GM19025 (cell line): ENCODE measurements around the gene TMEM234.
A peak's percentile ranks its signal among the peaks of the same experiment; 100 is the strongest.
"Not testable (repeated sequence)": the region's sequence is repeated elsewhere in the genome, so short reads cannot be mapped to it uniquely, and the experiment has no call there.

Experiments
- ATAC-seq: cut with Tn5 transposase; IDR thresholded peaks from one replicate; pipeline ENCODE4 v1.9.1; 2021; ENCODE audit warnings: mild to moderate bottlenecking, low read depth, moderate library complexity; ENCODE audit not compliant: unreplicated experiment

Gene TMEM234

GRCh38 chr1:32221980-32222755 is at the start of gene TMEM234, which contains the start of gene EIF3I:
Gene TMEM234, minus strand, starts transcription at chr1:32222353. Its CDS starts 31 bp downstream, at chr1:32222322.
Gene EIF3I, plus strand, starts transcription at chr1:32222407. Its CDS starts 35 bp downstream, at chr1:32222442.
- peak; percentile 86 for ATAC-seq

GRCh38 chr1:32269744-32270143 is 47.6 kb upstream of the TMEM234 start:
- ATAC-seq, result no peak

GRCh38 chr1:32266921-32267591 is 44.9 kb upstream of the TMEM234 start:
- no peak for ATAC-seq

DNA sequence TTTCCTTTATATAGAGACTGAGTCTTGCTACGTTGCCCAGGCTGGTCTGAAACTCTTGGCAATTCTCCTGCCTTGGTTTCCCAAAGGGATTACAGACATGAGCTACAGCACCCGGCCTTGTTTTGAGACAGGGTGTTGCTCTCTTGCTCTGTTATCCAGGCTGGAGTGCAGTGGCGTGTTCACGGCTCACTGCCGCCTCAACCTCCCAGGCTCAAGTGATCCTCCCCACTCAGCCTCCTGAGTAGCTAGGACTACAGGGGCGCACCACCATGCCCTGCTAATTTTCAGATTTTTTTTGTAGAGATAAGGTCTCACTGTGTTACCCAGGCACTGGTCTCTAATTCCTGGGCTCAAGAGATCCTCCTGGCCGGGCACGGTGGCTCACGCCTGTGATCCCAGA is 43.7 kb upstream of the TMEM234 start:
- no peak for ATAC-seq

GRCh38 chr1:32263744-32264143 is 41.6 kb upstream of the TMEM234 start:
- ATAC-seq, result no peak

GRCh38 chr1:32263236-32263593 is 41.1 kb upstream of the TMEM234 start:
- ATAC-seq, result not testable (repeated sequence)

DNA sequence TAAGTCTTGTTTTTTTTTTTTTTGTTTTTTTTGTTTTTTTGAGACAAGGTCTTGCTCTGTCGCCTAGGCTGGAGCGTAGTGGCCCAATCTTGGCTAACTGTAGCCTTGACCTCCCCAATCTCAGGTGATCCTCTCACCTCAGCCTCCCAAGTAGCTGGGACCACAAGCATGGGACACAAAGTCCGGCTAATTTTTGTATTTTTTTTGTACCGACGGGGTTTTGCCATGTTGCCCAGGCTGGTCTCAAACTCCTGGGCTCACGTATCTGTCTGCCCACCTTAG is 35.0 kb upstream of the TMEM234 start:
- no peak for ATAC-seq

DNA sequence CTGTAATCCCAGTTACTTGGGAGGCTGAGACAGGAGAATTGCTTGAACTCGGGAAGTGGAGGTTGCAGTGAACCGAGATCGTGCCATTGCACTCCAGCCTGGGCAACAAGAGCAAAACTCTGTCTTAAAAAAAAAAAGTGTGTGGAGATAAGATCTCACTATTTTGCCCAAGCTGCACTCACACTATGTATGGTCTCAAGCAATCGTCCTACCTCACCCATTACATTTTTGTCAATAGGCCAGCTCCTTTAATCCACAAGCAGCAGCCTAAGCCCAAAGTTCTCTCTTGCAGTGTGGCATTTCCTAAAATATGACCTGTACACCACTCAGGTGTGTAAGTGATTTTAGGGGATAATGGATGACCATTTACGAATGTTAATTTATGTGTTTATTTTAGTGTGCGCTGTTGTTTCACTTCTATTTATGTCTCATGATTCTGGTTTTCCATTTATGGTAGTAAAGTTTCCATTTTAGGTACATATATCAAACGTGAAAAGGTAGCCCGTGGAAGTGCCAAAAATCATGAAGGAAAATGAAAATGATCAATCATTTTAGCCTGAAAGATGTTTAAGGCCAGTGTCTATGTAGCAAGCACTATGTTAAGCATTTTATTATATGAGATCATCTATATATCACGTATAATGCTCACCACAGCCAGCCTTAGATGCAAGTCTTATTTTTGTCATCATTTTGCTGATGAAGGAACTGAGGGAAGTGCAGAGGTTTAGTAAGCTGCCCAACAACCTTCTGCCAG is 34.5 kb upstream of the TMEM234 start:
- ATAC-seq, result no peak

- no peak for ATAC-seq
Measured at GRCh38 chr1:32255072-32256071, 33.2 kb upstream of the TMEM234 start.

DNA sequence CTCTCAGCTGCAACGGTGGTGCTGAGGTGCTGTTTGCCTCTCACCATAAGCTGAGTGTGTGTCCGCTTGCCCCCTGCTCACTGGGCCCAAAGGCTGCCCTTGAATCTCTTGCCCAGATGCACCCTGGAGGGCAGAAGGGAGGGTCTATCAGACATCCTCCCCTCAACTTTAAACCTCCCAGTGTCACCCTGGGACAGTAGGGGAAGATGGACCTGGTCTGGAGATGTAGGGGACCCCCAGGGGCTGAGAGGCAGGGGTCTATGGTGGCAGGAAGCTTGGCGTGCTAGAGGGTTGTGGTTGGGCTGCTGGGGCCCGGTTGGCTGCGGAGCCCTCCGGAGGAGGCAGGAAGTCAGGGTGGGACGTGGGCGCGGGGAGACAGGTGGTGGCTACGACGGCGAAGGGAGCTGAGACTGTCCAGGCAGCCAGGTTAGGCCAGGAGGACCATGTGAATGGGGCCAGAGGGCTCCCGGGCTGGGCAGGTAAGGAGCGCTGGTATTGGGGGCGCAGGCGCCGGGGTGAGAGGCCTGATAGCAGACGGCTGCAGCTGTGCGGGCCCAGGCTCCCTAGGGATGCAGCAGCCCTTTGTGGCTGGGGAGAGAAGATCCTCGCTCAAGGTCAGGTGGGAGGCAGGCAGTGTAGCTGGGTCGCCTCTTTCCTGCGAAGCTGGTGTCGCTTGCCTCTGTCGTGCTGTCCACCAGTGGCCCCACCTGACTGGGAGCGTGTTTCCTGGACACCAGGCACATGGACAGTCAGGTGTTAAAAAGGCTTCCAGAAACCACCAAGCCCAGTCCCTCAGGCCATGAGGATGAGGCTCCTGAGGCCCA is 29.0 kb upstream of the TMEM234 start, which contains the start of gene LCK:
Gene LCK, plus strand, starts transcription at position 373 of the 824 bp plus-strand sequence. CDS start 23,065 bp downstream, outside the sequence.
- ATAC-seq, result no peak

DNA sequence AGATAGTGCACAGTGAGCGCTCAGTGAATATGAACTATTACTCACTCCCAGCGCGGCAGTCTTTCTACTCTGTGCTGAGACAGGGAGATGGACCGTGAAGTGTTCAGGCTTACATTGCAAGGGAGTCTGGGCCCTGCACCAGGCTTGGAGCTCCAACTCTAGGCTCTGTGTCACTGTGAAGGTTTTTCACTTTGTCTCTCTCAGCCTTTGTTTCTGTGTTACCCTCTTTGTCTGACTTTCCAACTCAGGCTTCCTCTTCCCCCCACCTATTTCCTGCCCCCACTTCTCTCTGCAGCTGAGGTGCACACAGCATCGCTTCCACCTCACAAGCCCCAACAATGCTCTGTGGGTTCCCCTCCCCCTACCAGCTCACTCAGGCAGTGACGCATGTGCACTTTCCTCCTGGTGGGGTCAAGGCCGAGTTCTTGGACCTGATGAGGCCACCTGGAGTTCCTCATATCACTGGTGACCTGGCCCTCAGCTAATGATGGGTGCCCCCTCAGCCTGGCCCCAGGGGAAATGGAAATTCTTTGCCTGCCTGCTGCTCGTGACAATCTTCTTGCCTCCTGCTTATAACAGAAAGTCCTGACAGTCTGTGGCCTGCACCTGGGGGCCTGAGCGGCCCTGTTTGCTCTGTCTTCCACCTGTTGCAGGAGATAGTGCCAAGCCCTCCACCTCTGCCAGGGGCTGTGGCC is 27.8 kb upstream of the TMEM234 start:
- peak; percentile 44 for ATAC-seq

GRCh38 chr1:32247983-32248889 is 26.1 kb upstream of the TMEM234 start:
- ATAC-seq, result peak; percentile 41

DNA sequence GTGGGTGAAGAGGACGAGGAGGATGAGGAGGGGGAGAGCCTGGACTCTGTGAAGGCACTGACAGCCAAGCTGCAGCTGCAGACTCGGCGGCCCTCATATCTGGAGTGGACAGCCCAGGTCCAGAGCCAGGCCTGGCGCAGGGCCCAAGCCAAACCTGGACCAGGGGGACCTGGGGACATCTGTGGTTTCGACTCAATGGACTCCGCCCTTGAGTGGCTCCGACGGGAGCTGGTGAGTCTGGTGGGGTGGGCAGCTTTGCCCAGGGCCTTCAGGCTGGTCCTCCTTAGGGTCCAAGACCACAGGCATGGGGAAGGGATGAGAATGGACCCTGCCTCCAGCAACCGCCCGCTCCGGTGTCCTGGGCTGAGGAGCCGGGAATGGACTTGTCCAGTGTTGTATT is 25.3 kb upstream of the TMEM234 start:
- ATAC-seq, result no peak

- ATAC-seq, result no peak
Measured at GRCh38 chr1:32246888-32247273, 24.7 kb upstream of the TMEM234 start, which contains the start of gene FAM167B. Gene FAM167B, plus strand, starts transcription at chr1:32247222. Its CDS starts 200 bp downstream, at chr1:32247422.

- no peak for ATAC-seq
Measured at GRCh38 chr1:32242341-32242851, 20.2 kb upstream of the TMEM234 start.

GRCh38 chr1:32241001-32241763 is 19.0 kb upstream of the TMEM234 start:
- ATAC-seq, result no peak
